ENCODE results near the gene CCDC91.
"Not testable (repeated sequence)": the region's sequence is repeated elsewhere in the genome, so short reads cannot be mapped to it uniquely, and the experiment has no call there.

Gene CCDC91

GRCh38 chr12:28234444-28234843, 44.2 kb downstream of the CCDC91 start:
- DNase-seq = no peak

GRCh38 chr12:28235015-28235414, 44.8 kb downstream of the CCDC91 start:
- no peak for DNase-seq

- DNase-seq = no peak
These were observed 45.7 kb downstream of the CCDC91 start for GRCh38 chr12:28235985-28236384.

- no peak for DNase-seq
These were observed 47.2 kb downstream of the CCDC91 start for GRCh38 chr12:28237423-28237822.

- no peak for DNase-seq
These were observed 49.7 kb downstream of the CCDC91 start for GRCh38 chr12:28239918-28240317.

GRCh38 chr12:28240853-28241252, 50.6 kb downstream of the CCDC91 start:
- no peak for DNase-seq

- no peak for DNase-seq
These were observed 51.9 kb downstream of the CCDC91 start for GRCh38 chr12:28242129-28242495.

GRCh38 chr12:28242496-28243309, 52.4 kb downstream of the CCDC91 start:
- DNase-seq = no peak

- DNase-seq = no peak
These were observed 53.0 kb downstream of the CCDC91 start for GRCh38 chr12:28243310-28243633.

GRCh38 chr12:28247806-28248205, 57.5 kb downstream of the CCDC91 start:
- no peak for DNase-seq

- DNase-seq = no peak
These were observed 58.4 kb downstream of the CCDC91 start for GRCh38 chr12:28248555-28249145.

- DNase-seq = peak in 2 of 4 experiments; percentile 1 to 6
These were observed 62.9 kb downstream of the CCDC91 start for GRCh38 chr12:28253161-28253641.

GRCh38 chr12:28257411-28257810, 67.2 kb downstream of the CCDC91 start:
- DNase-seq = no peak

- DNase-seq = no peak
These were observed 68.7 kb downstream of the CCDC91 start for GRCh38 chr12:28258998-28259397.

- no peak for DNase-seq
These were observed 75.3 kb downstream of the CCDC91 start for GRCh38 chr12:28265435-28266042.

GRCh38 chr12:28267920-28268607, 77.8 kb downstream of the CCDC91 start:
- DNase-seq = not testable (repeated sequence)

GRCh38 chr12:28268608-28269229, 78.5 kb downstream of the CCDC91 start:
- no peak for DNase-seq

GRCh38 chr12:28269851-28270250, 79.6 kb downstream of the CCDC91 start:
- no peak for DNase-seq

GRCh38 chr12:28278499-28278898, 88.2 kb downstream of the CCDC91 start:
- no peak for DNase-seq

GRCh38 chr12:28278960-28279359, 88.7 kb downstream of the CCDC91 start:
- DNase-seq = no peak

- no peak for DNase-seq
These were observed 96.1 kb downstream of the CCDC91 start for GRCh38 chr12:28286352-28286751.

GRCh38 chr12:28290262-28290661, 100.0 kb downstream of the CCDC91 start:
- no peak for DNase-seq

- no peak for DNase-seq
These were observed 102.4 kb downstream of the CCDC91 start for GRCh38 chr12:28292699-28293098.
